ENCODE data around the gene RGL1.

GRCh38 chr1:183894290-183894565, 89.3 kb downstream of the RGL1 start:
- TF ChIP-seq, protein P1, sequence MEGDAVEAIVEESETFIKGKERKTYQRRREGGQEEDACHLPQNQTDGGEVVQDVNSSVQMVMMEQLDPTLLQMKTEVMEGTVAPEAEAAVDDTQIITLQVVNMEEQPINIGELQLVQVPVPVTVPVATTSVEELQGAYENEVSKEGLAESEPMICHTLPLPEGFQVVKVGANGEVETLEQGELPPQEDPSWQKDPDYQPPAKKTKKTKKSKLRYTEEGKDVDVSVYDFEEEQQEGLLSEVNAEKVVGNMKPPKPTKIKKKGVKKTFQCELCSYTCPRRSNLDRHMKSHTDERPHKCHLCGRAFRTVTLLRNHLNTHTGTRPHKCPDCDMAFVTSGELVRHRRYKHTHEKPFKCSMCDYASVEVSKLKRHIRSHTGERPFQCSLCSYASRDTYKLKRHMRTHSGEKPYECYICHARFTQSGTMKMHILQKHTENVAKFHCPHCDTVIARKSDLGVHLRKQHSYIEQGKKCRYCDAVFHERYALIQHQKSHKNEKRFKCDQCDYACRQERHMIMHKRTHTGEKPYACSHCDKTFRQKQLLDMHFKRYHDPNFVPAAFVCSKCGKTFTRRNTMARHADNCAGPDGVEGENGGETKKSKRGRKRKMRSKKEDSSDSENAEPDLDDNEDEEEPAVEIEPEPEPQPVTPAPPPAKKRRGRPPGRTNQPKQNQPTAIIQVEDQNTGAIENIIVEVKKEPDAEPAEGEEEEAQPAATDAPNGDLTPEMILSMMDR (conservative IDR thresholded peaks at IDR 0.05 in 1 of 2, IDR thresholded peaks at IDR 0.05 in 1 of 2; ENCODE audit: low read depth in 1 of 2, low read length in 2 of 2) = no peak
- no peak for TF ChIP-seq EZH2 (IDR thresholded peaks at IDR 0.05; ENCODE audit: low read length, missing control alignments)
